COLO668 (cell line): Measurements from ENCODE around the gene CHAT.
A peak's percentile ranks its signal among the peaks of the same experiment; 100 is the strongest.

ENCODE experiments used
- DNase-seq: peaks from one replicate; lab custom pipeline; 2025; ENCODE audit not compliant: unreplicated experiment; lab: John Stamatoyannopoulos, UW

CHAT gene

DNA sequence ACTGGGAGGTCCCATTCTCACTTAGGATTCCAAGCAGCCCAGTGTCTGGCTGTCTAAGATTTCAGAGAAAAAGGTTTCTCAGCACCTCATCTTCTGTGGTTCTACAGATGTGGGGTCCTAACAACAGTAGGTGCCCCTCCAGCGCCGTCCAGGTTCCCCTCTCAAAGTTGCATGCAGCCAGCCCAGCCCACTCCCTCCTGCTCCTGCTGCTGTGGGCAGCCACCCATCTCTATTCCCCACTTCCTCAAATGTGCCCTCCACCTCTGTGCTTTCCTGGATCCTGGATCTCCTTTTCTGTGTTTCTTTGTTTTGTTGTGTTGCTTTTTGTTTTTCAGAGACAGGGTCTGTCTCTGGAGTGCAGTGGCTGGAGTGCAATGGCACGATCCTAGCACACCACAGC is 17.0 kb upstream of the CHAT start:
- no peak for DNase-seq

- DNase-seq, result no peak
Observed at GRCh38 chr10:49597426-49598163, 16.2 kb upstream of the CHAT start.

DNA sequence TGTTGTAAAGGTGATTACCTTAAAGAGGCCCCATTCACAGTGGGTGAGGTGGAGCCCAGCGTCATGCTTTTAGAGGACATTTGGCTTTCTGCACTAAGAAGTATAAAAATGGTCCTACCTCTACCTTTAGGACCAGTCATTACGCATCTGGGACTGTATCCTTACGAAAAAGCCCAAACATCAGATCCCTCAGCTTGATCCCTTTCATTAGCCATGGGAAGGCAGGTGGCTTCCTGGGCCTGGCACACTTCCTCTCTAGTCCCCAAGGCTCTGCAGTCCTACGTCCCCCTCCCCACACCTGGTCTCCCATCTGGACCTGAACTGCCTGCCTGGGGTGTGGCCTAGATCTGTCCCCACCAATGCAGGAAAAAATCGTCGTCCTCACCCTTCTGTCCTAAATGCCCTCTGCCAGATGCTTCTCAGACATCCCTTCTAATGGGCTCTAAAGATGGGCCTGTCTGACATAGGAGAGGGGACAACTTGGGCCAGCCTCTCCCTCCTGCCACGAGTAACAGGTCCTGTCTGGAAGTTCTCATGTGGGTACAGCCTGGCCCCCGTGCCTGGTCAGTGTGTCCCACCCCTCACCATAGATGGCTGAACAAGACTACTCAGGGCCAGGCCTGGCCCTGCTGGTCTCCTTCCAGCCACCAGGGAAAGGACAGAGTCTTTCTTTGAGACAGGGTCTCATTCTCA is 15.5 kb upstream of the CHAT start:
- DNase-seq, result no peak

GRCh38 chr10:49598986-49599385 is 14.9 kb upstream of the CHAT start:
- DNase-seq, result no peak

DNA sequence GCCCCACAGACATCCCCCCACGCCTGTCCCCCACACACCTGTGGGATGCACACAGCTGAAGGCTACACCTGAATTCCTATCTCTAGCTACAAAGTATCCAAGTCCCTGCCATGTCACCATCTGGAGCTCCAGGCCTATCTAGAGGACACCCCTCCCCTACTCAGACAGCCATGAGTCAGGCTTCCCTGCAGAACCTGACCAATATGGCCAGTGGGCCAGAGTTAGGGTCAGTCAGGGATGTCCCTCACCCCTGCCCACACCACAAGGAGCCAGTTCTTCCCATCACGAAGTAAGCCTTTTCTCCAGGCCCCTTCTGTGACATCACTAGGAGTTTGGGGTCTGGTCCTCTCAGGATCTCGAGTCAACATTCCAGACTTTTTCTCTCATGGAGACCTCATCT is 14.3 kb upstream of the CHAT start:
- no peak for DNase-seq

DNA sequence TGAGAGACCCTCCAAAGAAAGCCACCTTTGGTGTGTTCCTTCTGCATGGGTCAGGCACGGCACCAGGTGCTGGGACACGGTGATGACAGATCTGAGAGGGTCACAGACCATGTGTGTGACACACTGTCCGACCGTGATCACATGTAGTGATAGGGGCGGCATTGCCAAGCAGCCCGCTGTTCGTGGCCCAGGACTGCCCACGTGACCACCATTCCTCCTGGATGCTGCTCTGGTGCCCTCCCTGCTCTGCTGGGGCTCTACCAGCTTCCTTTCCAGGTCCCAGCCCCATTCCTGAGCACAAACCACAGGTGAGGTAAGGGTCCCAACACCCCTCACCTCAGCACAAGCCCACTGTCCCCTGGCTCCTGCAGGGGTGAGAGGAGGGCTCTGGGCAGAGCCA is 13.8 kb upstream of the CHAT start:
- no peak for DNase-seq

DNA sequence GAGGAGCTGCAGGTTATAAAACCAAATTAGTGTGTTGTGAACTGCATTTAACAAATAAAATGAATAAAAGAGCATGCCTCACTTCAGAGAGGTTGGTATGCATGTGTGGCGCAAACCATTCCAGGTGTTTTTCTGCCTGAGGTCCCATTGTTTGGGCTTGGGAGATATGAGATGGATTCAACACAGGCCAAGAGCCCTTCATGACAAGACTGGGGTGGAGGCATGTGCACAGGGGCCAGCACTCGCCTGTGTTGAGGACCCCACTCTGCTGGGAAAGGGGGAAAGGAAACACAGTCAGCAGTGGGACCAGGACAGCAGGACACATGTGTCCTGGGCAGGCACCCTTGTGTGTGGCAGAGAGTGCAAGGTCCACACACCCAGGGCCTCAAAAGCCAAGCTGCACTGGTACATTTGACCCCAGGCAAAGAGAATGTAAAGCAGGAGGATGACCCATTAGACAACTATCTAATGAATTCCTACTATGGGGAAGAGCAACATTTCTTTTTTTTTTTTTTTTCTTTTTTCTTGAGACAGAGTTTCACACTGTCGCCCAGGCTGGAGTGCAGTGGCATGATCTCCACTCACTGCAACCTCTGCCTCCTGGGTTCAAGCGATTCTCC is 12.9 kb upstream of the CHAT start:
- no peak for DNase-seq

GRCh38 chr10:49601857-49602256 is 12.0 kb upstream of the CHAT start:
- DNase-seq, result no peak

- DNase-seq, result no peak
Observed at GRCh38 chr10:49602380-49603023, 11.3 kb upstream of the CHAT start.

DNA sequence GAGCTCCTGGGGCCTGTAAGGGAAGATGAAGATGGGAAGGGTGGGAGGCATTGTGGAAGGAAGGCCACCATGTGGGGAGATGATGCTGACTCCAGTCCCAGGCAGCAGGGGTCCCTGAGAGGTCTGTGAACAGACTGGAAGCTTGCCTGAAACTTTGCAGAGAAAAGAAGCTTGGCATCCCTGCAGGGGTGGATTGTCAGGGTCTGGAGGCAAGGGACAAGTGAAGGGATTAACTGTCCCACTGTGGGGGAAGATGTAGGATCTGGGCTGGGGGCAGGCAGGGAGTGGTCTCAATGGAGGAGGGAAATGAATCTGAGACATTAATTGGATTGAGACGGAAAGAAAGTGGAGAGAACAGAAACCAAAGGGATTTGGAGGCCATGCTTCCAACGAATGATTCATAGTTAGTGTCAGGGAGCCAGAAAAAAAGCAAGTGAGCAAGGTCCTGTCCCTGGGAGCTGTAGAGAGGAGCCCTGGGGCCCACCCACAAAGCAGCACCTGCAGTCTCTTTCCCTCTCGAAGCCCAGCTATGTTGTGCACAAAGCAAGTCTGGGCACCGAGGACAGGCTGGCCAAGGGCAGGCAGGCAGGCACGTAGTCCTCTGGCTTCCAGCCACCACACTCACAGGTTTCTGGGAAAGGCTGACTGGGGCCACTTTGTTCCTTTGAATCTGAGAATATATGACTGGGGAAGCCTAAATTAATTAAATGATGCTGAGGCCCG is 8.5 kb upstream of the CHAT start:
- DNase-seq, result no peak

DNA sequence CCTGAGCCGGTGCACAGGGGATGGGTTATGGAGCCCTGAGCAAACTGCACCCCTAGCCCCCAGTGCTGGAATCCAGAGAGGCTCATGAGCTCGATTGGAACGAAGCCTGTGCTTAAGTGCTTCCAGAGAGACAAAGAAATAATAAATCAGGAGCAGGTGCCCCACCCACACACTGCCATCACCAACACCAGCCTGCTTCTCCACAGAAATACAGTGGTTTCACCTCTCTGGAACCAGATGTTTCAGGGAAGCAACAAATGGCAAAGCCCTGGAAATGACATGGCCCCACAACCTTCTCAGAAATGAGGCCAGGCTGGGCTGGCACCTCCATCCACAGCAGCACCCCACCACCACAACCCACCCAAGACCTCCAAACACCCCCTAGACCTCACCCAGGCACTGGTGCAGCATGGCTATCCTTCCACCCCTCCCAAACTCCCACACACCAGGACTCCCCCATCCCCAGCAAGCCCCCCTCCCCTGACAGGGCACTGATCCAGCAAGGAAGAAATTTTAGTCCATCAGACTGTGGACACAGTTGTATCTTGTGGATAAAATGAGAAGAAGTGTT is 7.8 kb upstream of the CHAT start:
- DNase-seq, result no peak

- no peak for DNase-seq
Observed at GRCh38 chr10:49606981-49607535, 6.8 kb upstream of the CHAT start.

DNA sequence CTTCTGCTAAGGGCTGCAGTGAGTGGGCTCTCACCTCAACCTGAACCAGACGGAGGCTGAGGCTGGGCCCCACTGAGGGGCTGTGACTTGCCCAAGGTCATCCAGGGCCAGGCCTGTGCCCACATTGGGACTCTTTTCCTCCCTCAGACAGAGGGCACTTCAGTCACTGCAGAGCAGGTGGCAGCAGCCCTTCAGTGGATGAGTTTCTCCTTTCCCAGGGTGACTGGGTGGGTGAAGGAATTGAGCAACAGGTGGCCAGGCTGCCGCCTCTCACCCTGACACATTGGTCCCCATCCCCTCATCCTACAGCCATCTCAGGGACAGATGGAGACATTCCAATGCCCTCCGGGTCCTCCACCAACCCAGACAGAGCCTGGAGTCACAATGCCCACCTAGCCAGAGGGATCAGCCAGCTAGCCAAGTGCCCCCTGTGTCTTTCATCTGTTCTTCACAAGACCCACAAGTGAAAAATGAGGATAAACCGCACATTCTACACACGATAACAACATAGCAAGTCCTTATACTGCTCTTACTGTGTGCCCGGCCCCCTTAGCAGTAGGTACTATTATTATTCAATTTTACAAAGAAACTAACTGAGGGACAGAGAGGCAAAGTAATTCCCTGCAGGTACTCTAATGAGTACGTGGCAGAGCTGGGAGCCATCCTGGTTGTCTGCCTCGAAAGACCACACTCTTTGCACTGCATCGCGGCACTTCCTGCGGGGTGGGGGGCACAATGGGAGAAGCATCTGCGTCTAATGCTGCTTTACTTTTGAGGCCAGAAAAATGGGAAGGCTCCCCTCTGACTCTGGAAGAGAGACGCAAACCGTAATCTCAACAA is 5.5 kb upstream of the CHAT start:
- no peak for DNase-seq

- no peak for DNase-seq
Observed at GRCh38 chr10:49609006-49609282, 4.9 kb upstream of the CHAT start.

GRCh38 chr10:49609283-49610113 is 4.3 kb upstream of the CHAT start:
- peak; percentile 3 for DNase-seq

- DNase-seq, result peak; percentile 18
Observed at GRCh38 chr10:49610114-49610457, 3.8 kb upstream of the CHAT start, which contains the start of gene SLC18A3. SLC18A3 (plus strand) TSS chr10:49610310; CDS start chr10:49610741, 431 bp downstream.

DNA sequence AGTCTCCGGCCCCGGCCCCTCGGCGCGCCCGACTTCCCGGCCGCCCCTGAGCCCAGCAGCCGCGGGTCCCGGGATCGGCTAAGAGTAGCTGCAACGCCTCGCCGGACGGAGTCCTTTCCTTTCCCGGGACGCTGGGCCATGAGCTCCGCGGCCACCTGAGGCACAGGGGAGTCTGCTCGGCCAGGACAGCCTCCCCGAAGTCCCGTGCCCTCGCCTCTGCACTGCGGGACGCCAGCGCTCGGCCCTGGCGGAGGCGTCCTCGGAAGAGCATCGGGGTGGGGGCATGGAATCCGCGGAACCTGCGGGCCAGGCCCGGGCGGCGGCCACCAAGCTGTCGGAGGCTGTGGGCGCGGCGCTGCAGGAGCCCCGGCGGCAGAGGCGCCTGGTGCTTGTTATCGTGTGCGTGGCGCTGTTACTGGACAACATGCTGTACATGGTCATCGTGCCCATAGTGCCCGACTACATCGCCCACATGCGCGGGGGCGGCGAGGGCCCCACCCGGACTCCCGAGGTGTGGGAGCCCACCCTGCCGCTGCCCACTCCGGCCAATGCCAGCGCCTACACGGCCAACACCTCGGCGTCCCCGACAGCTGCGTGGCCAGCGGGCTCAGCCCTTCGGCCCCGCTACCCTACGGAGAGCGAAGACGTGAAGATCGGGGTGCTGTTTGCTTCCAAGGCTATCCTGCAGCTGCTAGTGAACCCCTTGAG is 3.2 kb upstream of the CHAT start:
- DNase-seq, result peak; percentile 18

- peak; percentile 29 for DNase-seq
Observed at GRCh38 chr10:49611166-49611815, 2.5 kb upstream of the CHAT start.
